GM19351 (cell line): ENCODE data around the gene MSMP.

Experiments used
- ATAC-seq: cut with Tn5 transposase; IDR thresholded peaks from one replicate; pipeline ENCODE4 v1.9.1; 2021; ENCODE audit warnings: mild to moderate bottlenecking, moderate library complexity; ENCODE audit not compliant: unreplicated experiment

MSMP gene

GRCh38 chr9:35725362-35725761 is 28.7 kb downstream of the MSMP start:
- ATAC-seq, result no peak

- no peak for ATAC-seq
Observed at GRCh38 chr9:35723908-35724307, 30.2 kb downstream of the MSMP start.

GRCh38 chr9:35723426-35723825 is 30.6 kb downstream of the MSMP start:
- no peak for ATAC-seq

- no peak for ATAC-seq
Observed at GRCh38 chr9:35719546-35719945, 34.5 kb downstream of the MSMP start.

- no peak for ATAC-seq
Observed at GRCh38 chr9:35718721-35719511, 35.2 kb downstream of the MSMP start.

GRCh38 chr9:35717132-35717870 is 36.8 kb downstream of the MSMP start:
- no peak for ATAC-seq

GRCh38 chr9:35716230-35716629 is 37.8 kb downstream of the MSMP start:
- no peak for ATAC-seq

GRCh38 chr9:35714579-35715252 is 39.4 kb downstream of the MSMP start:
- no peak for ATAC-seq

GRCh38 chr9:35714123-35714522 is 40.0 kb downstream of the MSMP start:
- no peak for ATAC-seq

- ATAC-seq, result no peak
Observed at GRCh38 chr9:35713578-35713977, 40.5 kb downstream of the MSMP start.

GRCh38 chr9:35712762-35713400 is 41.2 kb downstream of the MSMP start:
- ATAC-seq, result no peak

GRCh38 chr9:35711501-35712428 is 42.3 kb downstream of the MSMP start:
- peak; percentile 73 for ATAC-seq

- no peak for ATAC-seq
Observed at GRCh38 chr9:35710818-35711500, 43.1 kb downstream of the MSMP start.

- no peak for ATAC-seq
Observed at GRCh38 chr9:35708146-35708545, 45.9 kb downstream of the MSMP start.

- ATAC-seq, result no peak
Observed at GRCh38 chr9:35706951-35707350, 47.1 kb downstream of the MSMP start.

- no peak for ATAC-seq
Observed at GRCh38 chr9:35705836-35706430, 48.1 kb downstream of the MSMP start.

- ATAC-seq, result no peak
Observed at GRCh38 chr9:35705372-35705771, 48.7 kb downstream of the MSMP start.

- no peak for ATAC-seq
Observed at GRCh38 chr9:35703906-35704672, 50.0 kb downstream of the MSMP start.
